Kidney capillary endothelial cell (primary cell): ENCODE data around the gene UPK1B.

Experiments
- DNase-seq: peaks from one replicate; pipeline ENCODE4 v3.0.0-alpha.2; 2018; ENCODE audit warnings: low spot score

UPK1B gene

DNA sequence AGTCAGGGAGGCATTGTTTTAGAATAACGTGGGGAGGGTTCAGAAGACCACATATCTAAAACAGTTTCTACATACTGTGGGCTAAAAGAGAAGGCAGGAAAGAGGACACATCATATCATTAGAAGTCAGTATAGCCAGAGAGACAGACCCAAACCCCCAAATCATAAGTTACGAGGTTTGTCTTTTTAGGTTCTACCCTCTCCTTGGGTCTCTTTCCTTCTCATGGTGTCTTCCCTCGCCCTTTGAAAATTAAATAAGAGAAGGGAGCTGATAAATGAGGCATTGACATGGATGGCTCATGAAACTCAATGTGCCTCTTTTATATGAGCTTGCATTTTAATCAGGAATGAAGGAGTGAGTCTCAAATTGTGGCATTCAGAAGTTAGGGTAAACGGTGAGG is 3.4 kb downstream of the UPK1B start:
- DNase-seq, result no peak

DNA sequence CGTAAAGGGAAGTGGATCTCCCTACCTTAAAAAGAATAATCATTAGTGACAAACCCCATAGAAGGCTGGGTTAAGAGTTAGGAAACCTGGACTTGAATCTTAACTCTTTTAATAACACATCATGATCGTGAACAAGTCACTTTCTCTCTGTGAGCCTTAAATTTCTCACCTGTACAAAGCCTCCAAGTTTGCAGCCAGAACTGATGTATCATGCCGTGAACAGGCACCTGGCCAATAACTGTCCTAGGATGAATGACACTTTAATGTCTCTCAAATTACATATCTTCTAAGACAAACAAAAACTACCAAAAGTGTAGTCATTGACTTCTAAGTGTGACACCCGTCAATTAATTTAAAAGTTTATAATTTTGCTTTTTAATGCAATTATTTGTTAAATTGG is 3.9 kb downstream of the UPK1B start:
- DNase-seq, result no peak

GRCh38 chr3:119181765-119182164 is 8.4 kb downstream of the UPK1B start:
- DNase-seq, result no peak

DNA sequence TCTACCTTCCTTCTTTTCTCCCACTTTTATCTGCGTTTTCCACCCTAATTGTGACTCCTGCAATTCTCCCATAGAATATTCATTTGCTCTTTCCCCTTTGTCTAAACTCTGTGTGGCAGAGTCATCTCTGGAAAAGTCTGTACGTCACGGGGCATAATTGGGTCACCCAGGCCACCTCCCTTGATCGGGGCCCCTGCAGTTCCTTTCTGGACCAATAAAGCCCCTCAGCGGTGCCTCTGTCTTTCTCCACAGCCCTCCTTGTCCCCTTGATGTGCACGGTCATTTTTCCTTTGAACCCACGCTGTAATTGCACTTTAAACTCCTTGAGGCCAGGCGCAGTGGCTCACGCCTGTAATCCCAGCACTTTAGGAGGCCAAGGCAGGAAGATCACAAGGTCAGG is 10.7 kb downstream of the UPK1B start:
- DNase-seq, result no peak

DNA sequence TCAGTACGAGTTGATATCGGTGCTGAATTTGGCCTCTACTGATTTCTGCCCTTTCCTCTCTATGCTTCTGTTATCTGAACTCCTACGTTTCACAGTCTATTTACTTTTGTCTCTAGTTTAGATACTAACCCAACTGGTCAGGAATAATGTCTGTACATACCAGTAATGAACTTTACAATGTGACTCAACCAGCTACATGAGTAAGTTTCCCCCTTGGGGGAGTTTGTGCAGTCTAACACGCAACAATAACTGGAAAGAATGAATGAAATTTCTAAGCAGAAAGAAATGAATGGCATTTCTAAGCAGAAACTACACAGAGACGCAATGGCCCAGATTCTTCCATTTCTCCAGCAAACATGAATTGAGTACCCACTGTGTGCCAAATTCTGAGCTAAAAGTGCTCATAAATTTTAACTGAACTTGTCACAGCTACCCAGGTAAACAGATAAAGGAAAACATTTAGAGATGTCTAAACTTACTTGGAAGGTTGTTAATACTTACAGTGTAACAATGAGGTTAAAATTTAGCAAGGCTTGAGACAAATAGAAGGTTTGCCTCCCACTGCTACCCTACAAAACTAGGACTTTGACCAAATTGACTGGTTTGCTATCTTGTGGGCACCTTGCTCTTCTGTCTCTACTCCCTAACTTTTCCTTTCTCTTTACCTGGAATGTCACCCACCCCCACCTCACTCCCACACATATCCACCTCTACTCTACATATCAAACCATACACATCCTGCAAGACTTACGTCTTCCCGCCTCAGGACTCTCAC is 11.6 kb downstream of the UPK1B start:
- DNase-seq, result no peak

GRCh38 chr3:119187266-119187665 is 13.9 kb downstream of the UPK1B start:
- DNase-seq, result no peak

GRCh38 chr3:119191800-119192199 is 18.4 kb downstream of the UPK1B start:
- no peak for DNase-seq

DNA sequence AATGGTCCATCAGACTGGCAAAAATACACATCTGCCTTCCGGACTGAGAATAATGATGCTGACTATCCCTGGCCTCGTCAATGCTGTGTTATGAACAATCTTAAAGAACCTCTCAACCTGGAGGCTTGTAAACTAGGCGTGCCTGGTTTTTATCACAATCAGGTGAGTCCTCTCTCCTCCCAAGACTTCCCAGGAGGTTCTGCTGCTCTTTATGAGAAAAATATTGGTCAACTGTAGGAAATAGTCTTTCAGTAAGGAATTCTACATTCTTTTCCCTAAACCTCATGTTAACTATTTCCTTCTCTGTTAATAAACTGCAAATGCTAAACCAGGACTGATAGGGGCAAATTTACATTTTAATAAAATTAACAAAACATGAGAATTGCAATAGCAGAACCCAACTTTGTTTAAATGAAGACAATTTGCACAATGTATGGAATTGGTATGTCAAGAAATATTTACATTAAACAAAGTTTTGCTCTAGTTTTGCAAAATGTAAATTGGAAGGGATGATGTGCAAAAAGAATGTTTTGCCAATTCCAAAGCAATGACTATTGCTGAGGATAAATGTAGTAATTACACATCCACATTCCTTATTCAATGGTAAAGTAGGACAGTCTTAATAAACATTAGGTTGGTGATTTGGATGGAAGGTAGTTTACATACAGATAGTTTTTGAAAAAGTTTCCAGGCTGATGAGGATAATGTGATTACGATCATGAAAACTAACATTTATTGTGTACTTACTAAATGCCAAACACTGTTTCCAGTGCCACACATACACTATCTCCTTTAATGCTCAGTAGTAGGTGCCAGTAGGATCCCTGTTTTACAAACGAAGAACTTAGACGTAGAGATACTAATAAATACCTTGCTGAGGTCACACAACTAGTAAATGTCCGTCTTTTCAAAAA is 21.1 kb downstream of the UPK1B start:
- DNase-seq, result no peak

- DNase-seq, result no peak
These were observed 21.7 kb downstream of the UPK1B start for GRCh38 chr3:119195151-119195476.

- DNase-seq, result no peak
These were observed 22.5 kb downstream of the UPK1B start for GRCh38 chr3:119195911-119196310.

DNA sequence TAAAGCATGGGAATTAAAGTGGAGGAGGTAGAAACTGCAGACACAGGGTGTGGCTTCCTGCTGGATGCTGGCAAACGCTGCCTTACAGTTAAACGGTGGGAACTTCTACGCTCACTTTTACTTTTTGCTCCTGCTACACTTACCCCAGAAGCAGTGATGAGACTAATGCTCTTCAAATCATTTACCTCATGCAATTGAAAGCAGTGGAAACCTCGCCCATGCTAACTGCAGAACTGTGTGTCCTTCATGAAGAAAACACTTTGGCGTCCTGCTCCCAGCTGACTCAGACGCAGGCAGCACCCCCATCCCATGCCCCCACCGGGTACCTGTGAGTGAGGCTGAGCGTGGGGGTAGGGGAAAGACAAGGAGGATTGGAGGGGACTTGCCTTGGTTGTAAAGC is 31.8 kb downstream of the UPK1B start:
- no peak for DNase-seq

- no peak for DNase-seq
These were observed 32.3 kb downstream of the UPK1B start for GRCh38 chr3:119205685-119206084.

- DNase-seq, result no peak
These were observed 33.5 kb downstream of the UPK1B start for GRCh38 chr3:119206611-119207511.

DNA sequence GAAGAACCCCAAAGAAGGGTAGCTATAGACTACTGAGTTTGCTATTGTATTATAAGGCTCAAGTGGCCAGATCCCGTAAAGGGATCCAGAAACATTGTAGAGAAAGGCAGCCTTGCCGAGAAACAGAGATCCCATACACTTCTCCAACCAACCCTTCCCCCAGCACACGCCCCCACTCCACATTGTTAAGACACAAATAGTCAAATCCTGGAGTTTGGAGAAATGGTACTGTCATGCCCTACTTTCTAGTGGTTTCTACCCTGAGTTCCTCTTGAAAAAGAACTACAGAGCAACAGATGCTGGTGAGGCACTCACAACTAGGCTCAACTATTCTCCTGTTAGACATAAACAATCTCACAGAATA is 34.1 kb downstream of the UPK1B start:
- DNase-seq, result no peak

DNA sequence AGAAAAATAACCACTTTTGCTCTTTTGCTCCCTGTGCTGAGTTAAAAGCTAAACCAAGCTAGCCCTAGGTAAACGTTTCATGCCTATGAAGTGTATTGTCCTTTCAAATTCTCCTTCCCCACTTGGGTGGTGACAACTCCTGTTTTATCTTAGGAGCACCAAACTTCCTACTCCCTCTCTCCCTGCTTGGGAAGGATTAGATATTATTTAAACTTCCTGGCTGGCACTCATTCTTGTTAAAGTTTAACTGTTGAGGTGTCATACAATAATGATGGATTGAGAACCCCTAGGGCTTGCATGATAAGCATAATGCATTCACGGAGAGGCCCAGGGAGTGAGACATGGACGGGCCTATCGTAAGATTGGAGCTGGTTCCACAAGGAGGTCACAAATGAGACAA is 37.8 kb downstream of the UPK1B start:
- no peak for DNase-seq

DNA sequence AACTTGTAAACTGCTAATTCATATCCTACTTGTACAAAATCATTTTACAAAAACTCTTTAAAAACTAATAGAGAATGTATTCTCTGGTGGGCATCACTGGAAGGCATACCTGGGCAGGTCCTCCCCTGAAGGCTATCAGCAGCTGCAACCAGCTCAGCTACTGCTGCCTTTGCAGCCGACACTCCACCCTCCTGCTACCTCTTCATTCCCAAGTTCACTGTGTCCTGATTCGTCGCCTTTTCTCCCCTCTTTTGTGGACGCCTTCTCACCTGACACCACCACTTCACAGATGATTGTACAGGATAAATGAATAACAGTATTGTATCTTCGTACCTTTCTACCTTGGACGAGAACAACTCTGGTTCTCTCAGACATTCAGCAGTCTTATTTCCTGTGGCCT is 38.4 kb downstream of the UPK1B start:
- DNase-seq, result no peak

- DNase-seq, result no peak
These were observed 45.7 kb downstream of the UPK1B start for GRCh38 chr3:119219069-119219468.

DNA sequence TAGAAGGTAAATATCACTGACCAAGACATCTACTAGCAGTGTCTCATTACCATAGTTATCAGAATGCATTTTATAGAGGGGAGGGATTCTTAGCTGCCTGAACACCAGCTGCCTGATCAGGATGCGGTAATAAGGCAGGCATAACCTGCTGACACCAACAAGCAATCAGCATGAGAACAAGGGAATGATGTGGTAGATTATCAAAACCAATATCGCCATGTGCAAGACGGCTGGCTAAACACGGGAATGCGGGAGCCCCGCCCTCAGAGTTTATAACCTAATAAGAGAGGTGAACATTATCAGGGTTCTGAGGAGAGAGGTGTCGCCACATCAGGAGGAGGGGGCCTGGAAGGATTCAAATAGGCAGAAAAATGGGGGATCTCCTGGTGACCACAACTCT is 46.8 kb downstream of the UPK1B start:
- no peak for DNase-seq

DNA sequence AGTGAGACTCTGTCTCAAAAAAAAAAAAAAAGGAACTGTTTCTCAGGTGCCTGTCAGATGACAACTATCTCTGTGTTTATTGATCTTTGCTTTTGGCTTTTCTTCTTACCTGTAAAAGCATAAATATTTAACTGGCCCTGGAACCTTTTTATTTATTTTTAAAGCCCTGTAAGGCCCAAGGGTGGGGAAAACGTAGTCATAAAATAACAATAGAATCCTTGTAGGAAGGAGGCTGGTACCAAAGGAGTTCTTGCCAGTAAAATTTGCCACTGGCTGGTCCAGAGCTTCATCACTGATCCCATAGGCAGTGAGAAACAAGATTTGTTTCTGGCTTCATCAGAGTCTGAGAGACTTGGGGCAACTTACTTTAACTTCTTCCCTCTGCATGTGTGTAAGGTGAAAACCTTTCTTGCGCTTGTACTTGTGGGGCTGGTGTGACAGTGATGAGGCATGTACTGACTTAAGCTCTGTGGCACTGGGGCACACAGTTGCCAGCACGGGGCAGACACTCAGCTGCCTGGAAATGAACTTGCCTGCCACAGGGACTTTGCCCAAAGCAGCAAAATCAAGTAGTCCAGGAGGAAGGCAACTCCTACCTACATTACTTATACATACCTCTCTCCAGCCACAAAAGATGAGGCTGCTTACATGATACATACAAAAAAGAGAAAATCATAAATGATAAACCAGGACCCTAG is 47.7 kb downstream of the UPK1B start:
- no peak for DNase-seq

DNA sequence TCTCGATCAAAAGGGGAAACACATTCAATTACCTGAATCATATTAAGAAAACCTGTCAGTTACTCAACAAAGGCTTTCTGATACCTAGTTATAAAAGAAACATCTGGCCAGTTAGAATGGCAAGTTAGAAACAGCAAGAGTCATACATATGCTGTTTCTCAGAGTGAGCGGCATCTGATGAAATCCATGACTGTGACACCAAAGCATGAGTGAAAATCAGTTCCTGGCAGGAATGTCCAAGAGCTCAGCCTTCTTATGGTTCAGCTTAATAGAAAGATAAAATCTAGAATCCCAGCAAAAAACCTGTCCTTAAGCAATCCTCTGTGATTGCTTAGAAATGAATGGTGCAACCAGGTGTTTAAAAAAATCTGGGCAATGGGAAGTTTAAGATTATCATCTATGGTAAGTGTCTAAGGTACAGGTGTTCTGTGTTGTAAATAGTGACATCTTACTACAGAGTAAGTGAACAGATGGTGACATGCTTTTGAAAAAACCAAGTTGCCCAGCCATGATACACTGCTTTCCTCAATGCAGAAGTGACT is 48.5 kb downstream of the UPK1B start:
- DNase-seq, result no peak

DNA sequence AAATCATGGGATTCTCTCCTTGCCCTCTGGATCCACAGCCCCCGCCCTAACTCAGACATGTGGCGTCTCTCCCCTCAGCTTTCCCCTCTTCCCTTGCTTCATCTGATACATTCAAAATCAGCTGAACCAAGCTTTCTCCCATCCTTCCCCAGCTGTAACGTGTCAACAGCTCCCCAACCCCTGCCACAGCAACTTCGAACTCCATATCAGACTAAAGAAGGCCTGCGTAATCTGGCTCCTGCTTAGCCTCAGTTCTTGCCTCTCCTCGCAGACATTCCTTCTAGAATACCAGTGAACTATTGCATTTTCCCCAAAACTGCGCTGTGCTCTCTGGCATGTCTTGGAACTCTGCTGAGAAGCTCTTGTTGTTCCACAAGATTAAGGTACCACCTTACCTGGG is 49.0 kb downstream of the UPK1B start:
- no peak for DNase-seq

DNA sequence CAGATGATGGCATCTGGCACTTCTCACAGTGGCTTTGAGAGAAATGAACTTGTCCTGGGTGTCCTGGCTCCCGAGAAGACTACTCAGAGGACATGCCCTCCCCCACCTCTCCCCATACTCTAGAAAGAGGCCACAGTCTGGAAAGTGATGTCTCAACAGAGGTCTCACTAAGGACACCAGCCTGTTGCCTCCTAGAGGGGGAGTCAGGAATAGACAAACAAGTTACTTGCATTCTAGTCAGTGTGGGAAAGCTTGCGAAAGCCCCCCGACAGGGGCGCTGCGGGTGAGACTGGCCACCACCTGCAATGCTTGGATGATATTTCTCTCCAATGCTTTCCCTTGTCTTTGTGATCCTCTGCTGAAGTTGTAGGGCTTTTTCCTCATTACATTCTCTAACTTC is 50.1 kb downstream of the UPK1B start:
- DNase-seq, result no peak
